IPS-NIHi7 (cell line): Measurements from ENCODE around the gene ITGB2.
A peak's percentile ranks its signal among the peaks of the same experiment; 100 is the strongest.

Experiments
- DNase-seq: peaks from one replicate; pipeline ENCODE4 v3.0.0; 2012; ENCODE audit warnings: mixed read lengths; ENCODE audit errors: extremely low spot score

ITGB2 gene

DNA sequence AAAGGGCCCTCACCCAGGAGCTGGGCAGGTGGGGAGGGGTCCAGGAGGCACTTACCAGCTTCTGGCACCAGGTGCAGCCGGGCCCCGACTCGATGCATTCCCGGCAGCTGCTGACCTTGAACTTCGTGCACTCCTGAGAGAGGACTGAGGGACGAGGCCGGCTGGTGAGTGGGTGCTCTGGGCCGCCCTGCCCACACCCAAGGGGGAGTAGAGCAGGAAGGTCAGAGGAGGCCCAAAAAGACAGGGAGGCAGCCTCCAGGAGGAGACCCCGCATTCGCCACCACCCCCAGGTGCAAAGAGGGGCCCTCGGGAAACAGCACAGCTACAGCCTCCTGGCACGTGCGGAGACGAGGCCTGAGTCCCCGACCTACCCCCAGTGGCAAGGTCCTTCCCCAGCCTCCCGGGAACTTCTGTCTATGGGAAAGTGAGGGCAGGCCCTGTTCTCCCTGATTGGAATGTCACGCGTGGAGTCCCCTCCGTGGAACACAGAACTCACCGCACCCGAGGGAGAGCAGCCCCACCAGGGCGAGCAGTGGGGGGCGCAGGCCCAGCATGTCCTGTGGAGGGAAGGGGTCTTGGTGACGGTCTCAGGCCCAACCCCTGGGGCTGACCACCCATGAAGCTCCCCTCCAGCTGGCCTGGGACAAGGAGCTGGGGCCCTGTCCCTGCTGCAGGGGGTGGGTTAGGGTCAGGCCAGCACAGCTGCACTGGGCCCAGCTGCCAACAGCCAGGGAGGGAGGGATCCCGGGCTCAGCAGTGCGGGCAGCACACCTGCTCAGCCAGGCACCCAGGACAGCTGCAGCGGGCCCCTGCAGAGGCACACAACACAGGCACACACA lies 10.3 kb downstream of the ITGB2 start:
- no peak for DNase-seq

DNA sequence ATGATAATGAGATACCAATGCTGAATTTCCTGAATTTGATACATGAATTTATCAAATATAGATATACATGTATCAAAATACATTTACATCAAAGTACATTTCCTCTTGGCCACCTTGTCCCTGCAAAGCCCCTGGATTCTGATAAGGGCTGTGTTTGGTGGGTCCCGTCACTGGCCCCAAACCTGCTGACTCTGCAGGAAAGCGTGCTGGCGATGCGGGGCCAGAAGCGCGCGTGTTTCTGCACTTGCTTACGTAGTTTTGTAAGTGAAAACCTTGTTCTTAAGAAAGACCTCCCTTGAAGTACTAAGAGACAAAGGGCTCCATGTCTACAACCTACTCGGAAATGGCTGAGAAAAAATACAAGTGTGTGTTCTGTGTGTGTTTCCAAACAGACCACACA lies 11.0 kb downstream of the ITGB2 start:
- no peak for DNase-seq

DNA sequence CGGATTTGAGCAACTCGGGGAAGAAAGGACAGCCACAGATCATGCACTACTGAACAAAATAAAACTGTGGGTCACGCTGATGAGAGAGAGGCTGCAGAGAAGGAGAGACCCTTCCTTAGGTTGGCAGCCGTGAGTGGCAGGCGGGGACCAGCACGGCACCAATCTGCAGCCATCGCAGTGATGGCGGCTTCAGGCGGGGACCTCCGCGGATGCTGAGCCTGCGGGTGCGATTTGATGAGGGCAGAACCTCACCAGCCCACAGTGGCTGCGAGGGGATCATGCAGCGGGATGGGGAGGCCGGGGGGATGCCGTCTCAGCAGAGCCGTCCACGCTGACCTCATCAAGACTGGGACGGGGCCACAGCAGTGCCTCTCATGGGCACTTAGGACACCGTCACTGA lies 11.8 kb downstream of the ITGB2 start:
- no peak for DNase-seq

DNA sequence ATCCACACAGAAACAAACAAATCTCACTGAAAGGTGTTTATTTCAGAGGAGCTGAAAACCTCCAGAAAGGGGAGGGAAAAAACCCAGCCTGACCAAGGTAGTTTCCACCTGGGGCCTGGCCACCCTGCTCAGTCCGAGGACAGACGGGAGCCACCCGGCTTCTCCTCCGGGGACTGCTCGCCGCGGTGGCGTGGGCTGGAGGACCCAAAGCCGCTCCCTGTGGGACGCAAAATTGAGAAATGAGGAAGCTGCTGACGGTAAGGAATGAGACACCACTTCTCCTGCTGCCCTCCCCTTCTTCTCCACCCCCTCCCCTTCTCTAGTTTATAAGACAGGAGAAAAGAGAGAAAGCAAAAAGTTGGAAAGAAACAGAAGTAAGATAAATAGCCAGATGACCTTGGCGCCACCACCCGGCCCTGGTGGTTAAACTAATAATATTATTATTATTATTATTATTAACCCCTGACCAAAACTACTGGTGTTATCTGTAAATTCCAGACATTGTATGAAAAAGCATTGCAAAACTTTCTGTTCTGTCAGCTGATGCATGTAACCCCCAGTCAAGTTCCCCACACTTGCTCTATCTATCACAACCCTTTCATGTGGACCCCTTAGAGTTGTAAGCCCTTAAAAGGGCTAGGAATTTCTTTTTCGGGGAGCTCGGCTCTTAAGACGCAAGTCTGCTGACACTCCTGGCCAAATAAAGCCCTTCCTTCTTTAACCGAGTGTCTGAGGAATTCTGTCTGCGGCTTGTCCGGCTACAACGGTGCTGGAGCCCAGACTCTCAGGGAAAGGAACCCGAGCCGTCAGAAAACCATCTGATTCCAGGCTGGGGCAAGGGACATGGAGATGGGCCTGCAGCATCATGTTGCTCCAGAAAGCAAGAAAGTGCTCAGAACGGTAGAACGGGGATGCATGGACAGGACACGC lies 12.5 kb downstream of the ITGB2 start:
- no peak for DNase-seq

DNA sequence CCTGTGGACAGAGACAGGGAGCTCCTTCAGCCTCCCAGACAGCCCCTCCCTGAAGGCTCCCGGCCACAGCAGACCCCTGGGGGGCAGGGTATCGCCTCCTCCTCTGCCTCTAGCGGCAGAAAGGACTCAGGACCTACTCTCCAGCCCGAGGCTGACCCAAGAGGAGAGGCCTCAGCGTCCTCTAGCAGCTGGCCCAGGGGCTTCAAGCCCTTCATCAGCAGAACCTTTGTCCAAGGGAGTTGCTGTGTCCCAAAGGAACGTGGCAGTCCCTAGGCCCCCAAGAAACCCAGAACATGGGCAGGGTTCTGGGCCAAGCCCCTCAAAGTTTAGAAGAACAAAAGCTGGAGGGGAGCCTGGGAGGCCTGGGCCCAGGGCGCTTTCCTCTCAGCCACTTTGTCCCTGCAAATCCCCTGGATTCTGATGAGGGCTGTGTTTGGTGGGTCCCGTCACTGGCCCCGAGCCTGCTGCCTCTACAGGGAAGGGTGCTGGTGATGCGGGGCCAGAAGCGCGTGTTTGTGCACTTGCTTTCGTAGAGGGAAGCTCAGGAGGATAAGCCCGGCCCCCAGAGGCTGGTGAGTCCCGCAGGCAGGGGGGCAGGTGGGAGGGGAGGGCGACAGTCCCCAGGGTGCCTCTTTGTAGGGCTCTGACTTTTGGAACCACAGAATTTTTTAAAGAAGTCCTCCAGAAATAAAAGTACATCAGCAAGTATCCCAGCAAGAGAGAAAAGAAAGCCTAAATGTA lies 13.3 kb downstream of the ITGB2 start:
- peak; percentile 40 for DNase-seq

DNA sequence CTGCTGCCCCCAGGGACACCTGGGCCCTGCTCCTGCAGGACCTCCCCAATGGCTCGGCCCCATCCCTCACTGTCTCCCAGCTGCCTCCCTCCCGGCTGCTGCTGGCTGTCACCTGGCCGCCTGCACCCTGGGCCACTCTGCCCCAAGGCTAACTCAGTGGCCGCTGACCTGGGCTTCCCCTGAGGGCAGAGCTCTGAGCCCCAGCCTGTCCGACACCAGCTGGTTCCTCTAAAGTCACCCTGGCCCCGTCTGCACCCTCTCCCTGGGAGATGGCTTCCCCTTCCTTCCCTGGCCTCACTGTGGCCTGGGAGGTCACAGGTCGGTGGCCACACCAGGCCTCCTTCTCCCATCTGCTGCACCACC lies 15.0 kb downstream of the ITGB2 start:
- DNase-seq = no peak

DNA sequence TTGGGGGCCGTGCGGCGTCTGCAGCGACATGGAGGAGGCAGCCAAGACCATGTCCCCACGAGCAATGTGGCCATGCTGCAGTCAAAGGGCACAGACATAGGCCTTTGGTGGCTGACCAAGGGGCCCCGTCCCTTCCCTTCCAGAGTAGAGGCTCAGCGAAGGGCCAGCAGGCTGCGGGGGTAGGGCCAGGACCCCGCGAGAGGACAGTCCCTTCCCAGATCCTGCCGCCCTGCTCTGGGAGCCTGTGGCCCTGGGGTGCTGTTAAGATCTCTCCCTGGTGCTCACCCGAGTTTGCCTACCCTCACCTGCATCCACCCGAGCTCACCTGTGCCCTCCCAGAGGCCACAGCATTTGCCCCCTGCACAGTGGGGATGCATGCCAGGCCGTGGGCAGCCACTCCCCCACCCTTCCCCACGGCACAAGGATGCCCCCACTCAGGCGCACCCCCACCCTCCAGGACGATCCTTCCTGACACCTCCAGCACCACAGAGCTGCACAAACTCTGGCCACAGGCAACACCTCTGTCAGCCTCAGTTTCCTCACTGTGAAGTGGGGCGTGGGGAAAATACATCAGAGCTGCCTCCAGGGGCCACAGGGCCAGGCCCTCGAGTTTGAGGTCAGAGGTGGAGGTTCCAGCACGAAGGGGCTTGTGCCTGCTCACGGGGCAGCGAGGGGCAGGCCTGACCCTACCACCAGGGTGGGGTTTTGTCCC lies 15.5 kb downstream of the ITGB2 start:
- DNase-seq = no peak

DNA sequence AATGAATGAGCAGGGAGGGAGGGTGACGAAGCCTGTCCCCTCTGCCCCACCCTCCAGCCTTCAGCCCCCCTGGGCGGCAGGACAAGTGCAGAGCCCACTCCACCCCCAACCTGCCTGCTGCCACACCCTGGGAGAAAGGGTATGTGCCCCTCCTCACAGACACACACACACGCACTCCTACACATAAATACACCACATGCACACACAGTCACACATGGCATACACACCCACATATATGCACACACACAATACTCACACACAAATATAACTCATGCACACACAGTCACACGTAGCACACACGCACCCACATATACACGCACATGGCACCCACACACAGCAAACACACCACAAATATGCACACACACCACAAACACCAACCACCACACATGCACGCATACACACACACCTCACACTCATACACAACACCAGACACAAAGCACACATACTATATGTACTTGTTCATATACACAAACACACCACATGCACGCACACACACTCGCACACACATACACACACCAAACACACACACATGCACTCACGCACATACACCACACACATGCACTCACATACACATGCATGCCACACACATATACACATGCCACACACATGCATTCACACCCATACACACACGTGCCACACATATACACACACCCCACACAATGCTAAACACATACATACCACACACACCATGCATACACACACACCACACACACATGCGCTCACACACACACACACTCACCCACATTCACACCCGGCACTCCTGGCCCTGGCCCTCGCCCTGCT lies 16.4 kb downstream of the ITGB2 start:
- no peak for DNase-seq

DNA sequence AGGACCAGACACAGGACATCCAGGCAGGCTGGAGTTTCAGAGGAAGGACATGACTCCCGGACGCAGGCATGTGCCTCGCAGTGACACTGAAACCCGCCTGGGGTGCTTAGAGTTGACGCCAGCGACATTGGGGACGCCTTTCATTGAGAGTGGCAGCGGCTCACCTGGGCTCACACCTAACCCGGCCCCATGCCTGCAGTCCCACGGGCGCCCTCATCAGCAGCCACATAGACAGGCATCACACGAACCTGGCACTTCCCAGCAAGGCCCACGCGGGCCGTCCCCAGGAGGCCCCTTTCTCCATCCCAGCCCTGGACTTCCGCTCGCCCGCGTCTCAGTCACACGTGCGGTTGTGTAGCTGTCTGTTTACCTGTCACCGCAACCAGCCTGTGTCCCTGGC lies 17.0 kb downstream of the ITGB2 start:
- no peak for DNase-seq

DNA sequence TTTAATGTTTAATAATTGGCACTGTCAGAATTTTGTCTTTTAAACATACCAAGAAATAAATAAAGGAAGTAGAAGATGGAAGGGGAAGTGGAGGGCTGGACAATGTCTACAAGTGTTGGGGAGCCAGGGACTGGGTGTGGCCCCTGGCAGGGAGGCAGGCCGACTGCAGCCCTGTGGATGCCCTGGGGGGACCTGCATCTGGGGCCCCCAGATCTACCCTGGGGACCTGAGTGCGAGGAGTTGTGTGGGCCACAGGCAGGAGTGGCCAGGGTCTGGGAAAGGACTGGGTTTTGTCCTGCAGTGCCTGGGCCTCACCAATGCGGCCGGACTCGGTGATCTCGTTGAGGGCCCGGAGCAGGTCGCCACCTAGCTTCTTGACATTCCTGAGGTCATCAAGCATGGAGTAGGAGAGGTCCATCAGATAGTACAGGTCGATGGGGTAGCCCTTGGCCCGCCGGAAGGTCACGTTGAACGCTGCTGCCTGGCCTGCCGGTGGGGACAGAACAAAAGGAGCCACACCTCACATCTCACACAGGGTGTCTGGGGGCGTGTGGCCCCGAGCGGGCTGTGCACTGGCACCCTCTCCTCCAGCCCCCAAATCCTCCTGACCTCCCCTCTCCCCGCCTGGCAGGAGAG lies 17.5 kb downstream of the ITGB2 start:
- DNase-seq = no peak

DNA sequence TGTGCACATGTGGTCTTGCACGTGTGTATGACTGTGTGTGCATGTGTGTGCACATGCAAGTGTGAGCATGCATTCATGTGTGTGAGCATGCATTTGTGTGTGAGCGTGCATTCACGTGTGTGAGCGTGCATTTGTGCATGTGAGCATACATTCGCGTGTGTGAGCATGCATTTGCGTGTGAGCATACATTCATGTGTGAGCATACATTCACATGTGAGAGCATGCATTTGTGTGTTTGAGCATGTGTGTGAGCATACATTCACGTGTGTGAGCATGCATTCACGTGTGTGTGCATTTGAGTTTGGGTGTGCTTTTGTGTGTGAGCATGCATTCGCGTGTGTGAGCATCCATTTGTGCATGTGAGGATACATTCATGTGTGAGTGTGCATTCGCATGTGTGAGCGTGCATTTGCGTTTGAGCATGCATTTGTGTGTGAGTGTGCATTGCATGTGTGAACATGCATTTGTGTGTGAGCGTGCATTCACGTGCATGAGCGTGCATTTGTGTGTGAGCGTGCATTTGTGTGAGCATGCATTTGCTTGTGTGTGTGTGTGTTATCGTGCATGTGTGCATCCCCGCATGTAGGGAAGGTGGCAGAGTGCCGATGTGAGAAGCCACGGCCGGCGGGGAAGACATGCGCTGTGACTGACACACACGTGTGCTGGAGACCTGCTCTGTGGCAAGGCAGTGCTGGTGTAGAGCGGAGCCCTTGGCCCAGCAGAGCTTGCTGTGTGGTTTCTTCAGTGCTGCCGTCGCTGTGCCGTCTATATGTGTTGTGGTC lies 18.2 kb downstream of the ITGB2 start:
- DNase-seq = no peak

DNA sequence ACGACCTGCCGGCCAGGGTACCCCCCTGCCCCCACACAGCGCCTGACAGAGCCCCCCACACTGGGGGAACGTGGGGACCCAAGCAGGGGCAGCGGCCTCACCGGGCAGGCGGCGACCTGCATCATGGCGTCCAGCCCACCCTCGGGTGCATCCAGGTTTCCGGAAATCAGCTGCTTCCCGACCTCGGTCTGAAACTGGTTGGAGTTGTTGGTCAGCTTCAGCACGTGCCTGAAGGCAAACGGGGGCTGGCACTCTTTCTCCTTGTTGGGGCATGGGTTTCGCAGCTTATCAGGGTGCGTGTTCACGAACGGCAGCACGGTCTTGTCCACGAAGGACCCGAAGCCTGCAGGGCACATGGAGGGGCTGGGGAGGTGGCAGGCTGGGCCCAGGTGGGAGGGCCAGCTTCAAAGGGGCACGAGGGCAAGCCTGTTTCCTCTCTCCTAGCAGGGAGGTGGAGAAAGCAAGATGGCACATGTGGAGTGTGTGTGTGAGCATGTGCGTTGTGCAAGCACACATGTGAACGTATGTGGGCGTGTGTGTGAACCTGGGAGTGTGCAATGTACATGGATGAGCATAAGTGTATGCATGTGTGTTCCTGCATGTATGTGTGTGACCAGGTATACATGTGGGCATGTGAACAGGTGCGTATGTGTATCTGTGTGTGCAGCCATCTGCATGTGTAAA lies 19.2 kb downstream of the ITGB2 start:
- no peak for DNase-seq

DNA sequence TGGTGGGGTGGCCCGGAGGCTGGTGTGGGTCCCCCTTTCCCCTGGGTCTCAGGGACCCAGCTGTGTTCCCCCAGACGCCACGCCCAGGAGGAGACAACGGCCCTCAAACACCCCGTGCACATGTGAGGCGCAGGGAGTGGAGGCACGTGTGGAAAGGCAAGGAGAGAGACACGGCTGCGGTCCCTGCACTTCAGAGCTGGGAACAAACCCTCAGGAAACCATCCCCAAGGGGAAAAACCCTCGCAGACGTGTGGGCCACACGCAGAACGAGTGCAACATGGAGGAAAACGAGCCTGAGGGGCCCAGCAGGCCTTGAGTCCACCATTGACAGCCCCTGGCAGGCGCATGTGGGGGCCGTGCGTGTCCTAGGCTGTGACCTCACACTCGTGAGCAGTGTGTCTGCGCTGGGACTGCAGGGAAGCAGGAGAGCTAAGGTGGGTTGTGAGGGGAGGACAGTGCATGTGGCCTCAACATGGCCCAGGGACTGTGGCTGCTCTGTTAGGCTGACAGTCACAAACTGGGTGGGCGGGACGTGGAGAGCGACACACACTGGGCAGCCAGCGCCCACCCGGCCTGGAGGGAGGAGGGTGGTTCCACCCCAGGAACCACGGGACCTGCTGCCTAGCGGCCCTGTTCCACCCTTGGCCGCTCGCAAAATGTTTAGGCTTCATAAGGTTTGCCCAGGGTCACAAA lies 20.0 kb downstream of the ITGB2 start:
- no peak for DNase-seq

DNA sequence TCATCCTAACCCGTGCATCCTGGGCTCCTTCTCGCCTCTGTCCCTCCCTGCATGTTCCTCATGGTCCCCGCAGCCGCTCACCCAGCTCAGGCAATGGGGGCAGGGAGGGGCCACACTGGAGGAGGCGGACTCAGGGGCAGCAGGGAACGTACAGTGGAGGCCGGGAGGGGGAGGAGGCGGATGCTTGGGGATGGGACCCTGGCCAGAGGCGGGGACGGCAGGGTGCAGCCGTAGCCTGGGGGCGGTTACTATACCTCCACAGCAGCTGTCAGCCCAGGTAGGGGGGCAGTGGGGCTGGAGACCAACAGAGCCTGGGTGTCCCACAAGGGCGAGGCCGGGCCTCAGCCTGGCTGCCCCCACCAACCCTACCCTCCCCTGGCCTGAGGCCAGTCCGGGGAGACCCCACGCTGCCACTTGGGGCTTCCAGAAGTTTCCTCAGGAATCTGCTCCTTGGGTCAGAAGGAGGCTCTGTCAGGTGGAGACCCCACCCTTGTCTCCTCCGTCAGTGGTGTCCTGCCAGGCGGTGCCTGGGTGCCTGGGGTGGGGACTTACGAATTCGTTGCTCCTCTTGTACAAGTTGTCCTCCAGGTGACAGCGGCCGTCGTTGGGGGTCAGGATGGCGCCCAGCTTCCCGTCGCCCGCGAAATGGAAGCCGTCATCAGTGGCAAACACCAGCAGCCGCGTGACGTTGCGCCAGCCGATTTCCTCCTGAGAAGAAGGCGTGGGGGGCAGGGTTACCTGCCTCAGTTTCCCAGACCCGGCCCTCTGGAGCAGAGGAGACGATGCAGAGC lies 20.7 kb downstream of the ITGB2 start:
- DNase-seq = no peak

DNA sequence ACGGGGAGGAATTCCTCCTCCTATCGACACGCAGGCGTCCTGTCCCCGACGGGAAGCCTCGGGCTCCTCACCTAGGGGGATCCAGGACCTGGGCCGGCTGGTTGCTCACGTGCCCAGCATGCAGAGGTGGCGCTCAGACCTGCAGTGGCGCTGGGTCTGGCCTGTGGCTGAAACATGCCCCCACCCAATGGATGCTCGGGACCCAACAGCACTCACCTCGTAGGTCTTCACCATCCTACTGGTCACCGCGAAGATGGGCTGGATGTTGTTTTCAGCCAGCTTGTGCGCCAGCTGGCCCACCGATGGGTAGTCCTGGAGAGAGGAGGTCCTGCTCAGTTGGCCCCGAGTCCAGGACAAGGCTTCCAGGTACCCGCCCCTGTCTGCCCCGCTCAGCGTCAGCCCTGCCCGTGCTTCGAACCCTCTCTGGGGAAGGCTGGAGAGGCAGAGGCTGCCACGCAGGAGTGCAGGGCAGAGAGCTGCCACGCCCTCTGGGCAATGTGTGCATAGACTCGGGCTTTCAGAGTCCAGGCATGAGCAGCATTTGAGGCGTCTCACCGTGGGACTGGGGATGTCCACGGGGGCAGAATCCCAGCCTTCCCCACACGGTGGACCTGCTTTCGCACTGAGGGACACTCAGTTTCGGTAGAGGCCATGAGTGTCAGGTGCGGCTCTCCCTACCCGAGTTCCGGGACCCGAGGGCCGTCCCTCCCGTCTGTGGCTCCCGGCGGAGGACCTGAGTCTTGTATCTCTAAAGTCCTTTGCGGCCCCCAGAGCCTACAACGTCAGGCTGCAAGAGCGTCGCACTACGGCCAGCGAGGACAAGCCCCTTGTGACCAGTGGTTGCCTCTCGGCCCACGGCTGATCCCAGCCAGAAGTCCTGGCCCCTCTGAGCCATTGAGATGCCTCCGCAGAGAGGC lies 21.6 kb downstream of the ITGB2 start:
- no peak for DNase-seq

DNA sequence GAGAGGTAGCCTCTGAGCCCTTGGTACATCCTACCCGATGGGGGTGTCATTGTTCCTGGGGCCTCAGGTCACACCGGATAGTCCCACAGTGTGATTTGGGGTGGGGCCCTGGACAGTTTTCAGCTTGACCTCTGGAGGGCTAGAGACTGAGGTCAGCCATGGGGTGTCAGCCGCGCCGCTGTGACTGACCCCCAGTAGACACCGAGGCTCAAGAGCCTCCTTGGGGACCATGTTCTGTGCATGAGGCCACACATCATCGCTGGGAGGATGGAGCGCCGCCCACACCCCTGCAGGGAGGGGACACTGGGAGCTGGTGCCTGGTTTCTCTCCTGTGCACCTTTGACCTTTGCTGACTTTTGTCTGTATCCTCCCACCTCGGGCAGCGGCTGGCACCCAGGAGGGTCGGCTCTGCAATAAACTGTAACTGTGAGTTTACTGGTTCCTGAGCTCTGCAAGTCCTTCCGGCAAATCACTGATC lies 22.6 kb downstream of the ITGB2 start:
- DNase-seq = no peak
